Fibroblast of skin of abdomen (primary cell): Measurements from ENCODE around the gene HOMER2.
A peak's percentile ranks its signal among the peaks of the same experiment; 100 is the strongest.
"Not testable (repeated sequence)": the region's sequence is repeated elsewhere in the genome, so short reads cannot be mapped to it uniquely, and the experiment has no call there.

Experiments used
- DNase-seq: peaks from one replicate; pipeline ENCODE4 v3.0.0-alpha.2; 2013

Gene HOMER2

GRCh38 chr15:82964890-82965289 lies 12.4 kb upstream of the HOMER2 start:
- DNase-seq, result no peak

- DNase-seq, result peak; percentile 53
Observed at GRCh38 chr15:82963471-82964341, 11.2 kb upstream of the HOMER2 start.

GRCh38 chr15:82960766-82961165 lies 8.2 kb upstream of the HOMER2 start:
- DNase-seq, result no peak

- DNase-seq, result no peak
Observed at GRCh38 chr15:82959423-82959822, 6.9 kb upstream of the HOMER2 start.

GRCh38 chr15:82958638-82959037 lies 6.1 kb upstream of the HOMER2 start:
- DNase-seq, result no peak

GRCh38 chr15:82951472-82952157 lies 905 bp downstream of the HOMER2 start:
- DNase-seq, result peak; percentile 29

- no peak for DNase-seq
Observed at GRCh38 chr15:82950746-82951370, 1.7 kb downstream of the HOMER2 start.

- DNase-seq, result no peak
Observed at GRCh38 chr15:82950295-82950694, 2.2 kb downstream of the HOMER2 start.

GRCh38 chr15:82946155-82946701 lies 6.3 kb downstream of the HOMER2 start:
- no peak for DNase-seq

- DNase-seq, result no peak
Observed at GRCh38 chr15:82945326-82945725, 7.2 kb downstream of the HOMER2 start.

- peak; percentile 38 for DNase-seq
Observed at GRCh38 chr15:82944821-82945220, 7.7 kb downstream of the HOMER2 start.

GRCh38 chr15:82944056-82944455 lies 8.5 kb downstream of the HOMER2 start:
- no peak for DNase-seq

GRCh38 chr15:82943176-82943575 lies 9.3 kb downstream of the HOMER2 start:
- no peak for DNase-seq

GRCh38 chr15:82942691-82943090 lies 9.8 kb downstream of the HOMER2 start:
- DNase-seq, result peak; percentile 41

- DNase-seq, result not testable (repeated sequence)
Observed at GRCh38 chr15:82939678-82940077, 12.8 kb downstream of the HOMER2 start.

GRCh38 chr15:82937712-82938058 lies 14.8 kb downstream of the HOMER2 start:
- no peak for DNase-seq

GRCh38 chr15:82936966-82937711 lies 15.4 kb downstream of the HOMER2 start:
- peak; percentile 77 for DNase-seq

- DNase-seq, result no peak
Observed at GRCh38 chr15:82935382-82935781, 17.1 kb downstream of the HOMER2 start.

GRCh38 chr15:82934100-82934880 lies 18.2 kb downstream of the HOMER2 start:
- no peak for DNase-seq

GRCh38 chr15:82933576-82933975 lies 18.9 kb downstream of the HOMER2 start:
- DNase-seq, result no peak

GRCh38 chr15:82931221-82931620 lies 21.3 kb downstream of the HOMER2 start:
- DNase-seq, result no peak

- no peak for DNase-seq
Observed at GRCh38 chr15:82930461-82930860, 22.1 kb downstream of the HOMER2 start.
